ENCODE data around the gene ARHGAP32.

GRCh38 chr11:129077191-129077590 is 114.9 kb downstream of the ARHGAP32 start:
- TF ChIP-seq PPARA (CRISPR knock-in tag; IDR thresholded peaks at IDR 0.05; ENCODE audit: borderline replicate concordance) (no peak), CSRNP3 (CRISPR knock-in tag; IDR thresholded peaks at IDR 0.05) (no peak), POU6F1 (CRISPR knock-in tag; IDR thresholded peaks at IDR 0.05; ENCODE audit: borderline replicate concordance, low read depth) (no peak), GLIS3 (CRISPR knock-in tag; IDR thresholded peaks at IDR 0.05) (no peak), ZNF70 (CRISPR knock-in tag; IDR thresholded peaks at IDR 0.05) (no peak)
